Measurements from ENCODE around the gene TMEM50B.
"Not testable (repeated sequence)": the region's sequence is repeated elsewhere in the genome, so short reads cannot be mapped to it uniquely, and the experiment has no call there.

Gene TMEM50B

DNA sequence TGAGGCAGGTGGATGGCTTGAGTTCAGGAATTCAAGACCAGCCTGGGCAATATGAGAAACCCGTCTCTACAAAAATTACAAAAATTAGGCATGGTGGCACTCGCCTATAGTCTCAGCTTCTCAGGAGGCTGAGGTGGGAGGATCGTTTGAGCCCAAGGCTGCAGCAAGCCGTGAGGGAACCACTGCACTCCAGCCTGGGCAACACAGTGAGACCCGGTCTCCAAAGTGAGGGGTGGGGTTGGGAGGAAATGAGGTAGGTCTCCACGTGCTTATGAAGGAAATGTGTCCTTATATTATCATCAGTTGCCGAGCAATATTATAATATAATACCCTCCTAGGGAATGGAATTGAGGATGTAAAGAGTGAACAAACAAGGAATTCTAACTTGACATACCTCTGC, 2.7 kb downstream of the TMEM50B start:
- DNase-seq = no peak

DNA sequence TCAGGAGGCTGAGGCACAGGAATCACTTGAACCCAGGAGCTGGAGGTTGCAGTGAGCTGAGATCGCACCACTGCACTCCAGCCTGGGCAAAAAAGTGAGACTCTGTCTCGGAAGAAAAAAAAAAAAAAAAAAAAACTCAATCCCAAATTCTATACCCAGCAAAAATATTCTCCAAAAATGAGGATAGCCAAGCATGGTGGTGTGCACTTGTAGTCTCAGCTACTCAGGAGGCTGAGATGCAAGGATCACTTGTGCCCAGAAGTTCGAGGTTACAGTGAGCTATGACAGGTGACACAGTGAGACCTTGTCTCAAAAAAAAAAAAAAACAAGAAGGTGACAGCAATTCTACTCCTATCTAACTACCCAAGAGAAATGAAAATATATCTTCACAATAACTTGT, 6.4 kb downstream of the TMEM50B start:
- no peak for DNase-seq

DNA sequence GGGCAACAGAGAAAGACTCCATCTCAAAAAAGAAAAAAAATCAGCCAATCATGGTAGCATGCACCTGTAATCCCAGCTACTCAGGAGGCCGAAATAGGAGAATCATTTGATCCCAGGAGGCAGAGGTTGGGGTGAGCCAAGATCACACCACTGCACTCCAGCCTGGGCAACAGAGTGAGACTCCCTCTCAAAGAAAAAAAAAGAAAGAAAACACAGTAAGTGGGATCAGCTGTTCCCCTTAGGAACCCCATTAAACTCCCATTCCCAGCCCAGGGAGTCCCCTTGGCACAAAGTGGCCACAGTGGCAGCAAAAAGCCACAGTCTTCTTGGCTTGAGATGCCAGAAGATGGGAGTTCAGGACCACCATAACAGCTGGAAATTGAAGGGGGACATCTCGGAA, 9.1 kb downstream of the TMEM50B start:
- no peak for DNase-seq

DNA sequence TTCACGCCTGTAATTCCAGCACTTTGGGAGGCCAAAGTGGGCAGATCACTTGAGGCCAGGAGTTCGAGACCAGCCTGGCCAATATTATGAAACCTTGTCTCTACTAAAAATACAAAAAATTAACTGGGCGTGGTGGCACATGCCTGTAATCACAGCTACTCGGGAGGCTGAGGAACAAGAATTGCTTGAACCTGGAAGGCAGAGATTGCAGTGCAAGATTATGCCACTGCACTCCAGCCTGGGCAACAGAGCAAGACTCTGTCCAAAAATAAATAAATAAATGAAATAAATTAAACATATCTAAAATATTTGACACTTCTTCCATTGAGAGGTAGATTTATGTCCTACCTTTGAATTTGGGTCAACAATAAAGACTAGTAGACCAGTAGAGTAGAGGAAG, 10.6 kb downstream of the TMEM50B start:
- DNase-seq = not testable (repeated sequence)

DNA sequence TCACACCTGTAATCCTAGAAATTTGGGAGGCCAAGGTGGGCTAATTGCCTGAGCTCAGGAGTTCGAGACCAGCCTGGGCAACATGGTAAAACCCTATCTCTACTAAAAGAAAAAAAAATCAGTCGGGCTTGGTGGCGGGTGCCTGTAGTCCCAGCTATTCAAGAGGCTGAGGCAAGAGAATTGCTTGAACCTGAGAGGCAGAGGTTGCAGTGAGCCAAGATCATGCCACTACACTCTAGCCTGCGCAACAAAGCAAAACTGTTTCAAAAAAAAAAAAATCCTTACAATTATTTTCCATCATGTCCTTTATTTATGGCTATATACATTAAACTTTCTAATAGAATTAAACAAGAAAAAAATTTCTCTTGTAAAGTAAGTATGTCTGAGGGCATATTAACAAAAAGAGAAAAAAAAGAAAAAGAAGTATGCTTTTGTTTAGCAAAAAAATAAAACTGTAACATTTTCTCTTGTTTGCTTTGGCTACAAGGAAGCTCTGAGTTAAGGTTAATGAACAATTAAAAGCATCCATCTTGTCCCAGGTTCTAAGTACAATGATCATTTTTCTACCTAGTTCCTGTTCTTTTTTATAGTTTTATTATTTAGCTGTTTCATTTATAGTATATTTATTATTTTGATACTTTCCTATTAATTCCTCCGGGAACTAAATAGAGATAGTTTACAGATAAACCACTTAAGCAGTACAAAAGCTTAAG, 18.1 kb downstream of the TMEM50B start:
- DNase-seq = no peak

DNA sequence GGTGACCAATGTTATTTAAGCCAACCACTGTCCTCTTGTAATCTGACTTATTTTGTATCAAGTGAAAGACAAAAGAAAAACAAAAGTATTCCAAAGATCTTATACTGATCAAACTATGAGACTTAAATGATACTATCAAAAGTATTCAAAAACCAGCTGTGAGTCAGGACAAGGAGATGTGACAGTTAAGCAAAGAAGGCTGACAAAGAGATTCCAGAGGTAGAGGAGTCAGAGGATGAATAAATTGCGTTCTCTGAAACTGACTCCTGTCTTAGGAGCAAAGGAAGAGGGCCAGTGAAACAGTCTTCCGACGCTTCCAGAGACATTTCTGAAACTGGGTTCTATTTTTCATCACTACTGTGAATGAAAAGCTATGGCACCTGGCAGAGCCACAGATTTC, 20.9 kb downstream of the TMEM50B start:
- peak; percentile 21 for DNase-seq

DNA sequence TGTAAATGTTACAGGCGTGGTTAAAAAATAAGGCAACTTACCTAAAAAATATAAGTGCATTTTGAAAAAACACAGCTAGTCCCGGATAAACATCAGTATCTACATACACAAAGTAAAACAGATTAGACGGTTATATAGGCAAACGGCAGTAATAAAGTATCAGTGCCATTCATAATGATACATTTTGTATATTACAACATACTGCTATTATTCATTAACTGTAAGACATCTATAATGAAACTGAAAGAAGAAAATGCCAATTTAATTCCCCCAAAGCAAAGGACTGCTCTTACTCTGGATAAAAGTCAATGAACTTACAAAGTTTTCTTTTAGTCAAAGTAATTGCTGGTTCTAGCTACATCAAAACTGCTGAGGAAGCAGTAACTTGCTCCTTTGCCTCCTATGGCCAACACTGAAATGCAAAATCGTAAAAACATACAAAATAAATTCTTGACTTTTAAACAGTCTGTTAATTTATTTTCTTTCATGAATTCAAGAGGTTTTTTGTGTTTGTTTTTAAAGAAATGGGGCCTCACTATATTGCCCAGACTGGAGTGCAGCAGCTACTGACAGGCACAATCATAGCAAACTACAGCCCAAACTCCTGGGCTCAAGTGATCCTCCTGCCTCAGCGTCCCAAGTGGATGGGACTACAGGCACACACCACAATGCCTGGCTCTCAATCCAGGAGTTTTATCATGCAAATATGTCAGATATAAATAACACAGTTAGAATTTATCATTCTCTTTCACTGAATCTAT, 23.9 kb downstream of the TMEM50B start:
- no peak for DNase-seq

DNA sequence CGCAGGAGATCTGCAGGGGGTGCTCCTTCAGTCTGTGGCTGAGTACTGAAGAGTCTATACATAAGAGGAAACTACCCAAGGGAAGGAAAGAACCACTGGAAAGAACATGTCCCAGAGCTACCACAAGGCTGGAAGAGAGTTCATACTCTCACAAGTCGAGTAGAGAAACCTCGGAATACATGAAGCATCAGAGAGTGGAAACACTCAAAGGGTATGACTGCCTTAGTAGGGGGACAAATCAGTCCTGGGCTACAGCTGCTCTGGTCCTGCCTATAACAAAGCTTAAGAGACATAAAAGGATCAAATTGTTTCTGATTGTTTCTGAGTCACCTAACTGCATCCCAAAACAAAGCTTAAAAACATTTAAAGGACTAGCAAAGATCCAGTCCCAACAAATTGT, 27.4 kb downstream of the TMEM50B start:
- DNase-seq = no peak

DNA sequence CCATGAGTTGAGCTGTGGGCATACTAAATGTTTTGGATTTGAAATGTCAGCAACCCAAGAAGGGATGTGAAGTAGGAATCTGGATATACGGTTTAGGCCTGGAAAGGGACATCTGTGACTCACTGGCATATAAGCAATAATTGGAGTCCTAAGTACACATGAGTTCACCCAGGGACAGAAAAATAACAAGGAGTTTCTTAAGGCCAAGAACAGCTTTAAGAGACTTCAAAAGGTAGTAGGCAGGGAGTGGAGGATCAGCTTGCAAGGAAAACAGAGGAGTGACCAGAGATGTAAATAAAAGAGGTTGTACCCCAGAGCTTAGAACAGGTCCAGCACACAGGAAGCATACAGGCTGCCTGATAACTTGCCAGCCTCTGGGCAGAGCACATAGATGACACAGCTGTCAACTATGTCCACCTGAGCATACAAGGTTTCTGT, 28.1 kb downstream of the TMEM50B start:
- DNase-seq = peak; percentile 37

DNA sequence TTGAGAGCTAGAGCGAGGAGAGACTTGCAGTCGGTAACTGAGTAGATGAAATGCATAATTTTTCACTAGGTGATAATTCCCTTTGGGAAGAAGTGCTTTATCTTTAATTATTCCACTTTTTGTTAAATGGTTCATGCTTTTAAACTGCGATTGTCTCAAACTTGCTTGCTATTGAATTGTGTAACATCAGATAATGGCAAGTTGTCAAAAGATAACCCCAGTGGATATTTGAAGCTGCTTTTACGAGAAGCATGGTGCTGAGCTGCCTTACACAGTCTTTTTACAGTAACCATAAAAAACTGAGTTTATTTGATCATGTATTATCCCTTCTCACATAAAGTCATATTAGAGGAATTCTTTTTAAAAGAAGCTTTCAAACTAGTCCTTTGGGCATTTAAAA, 30.2 kb downstream of the TMEM50B start:
- DNase-seq = no peak

DNA sequence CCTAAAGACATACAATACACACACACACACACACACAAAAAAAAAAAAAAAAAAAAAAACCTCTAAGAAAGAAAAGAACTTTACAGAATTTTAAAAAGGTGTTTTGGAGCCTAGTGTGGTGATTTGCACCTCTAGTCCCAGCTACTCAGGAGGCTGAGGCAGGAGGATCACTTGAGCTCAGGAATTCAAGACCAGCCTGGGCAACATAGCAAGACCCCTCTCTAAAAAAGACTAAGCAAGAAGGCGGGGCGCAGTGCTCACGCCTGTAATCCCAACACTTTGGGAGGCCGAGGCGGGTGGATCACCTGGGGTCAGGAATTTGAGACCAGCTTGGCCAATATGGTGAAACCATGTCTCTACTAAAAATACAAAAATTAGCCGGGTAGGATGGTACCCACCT, 33.2 kb downstream of the TMEM50B start:
- DNase-seq = not testable (repeated sequence)

DNA sequence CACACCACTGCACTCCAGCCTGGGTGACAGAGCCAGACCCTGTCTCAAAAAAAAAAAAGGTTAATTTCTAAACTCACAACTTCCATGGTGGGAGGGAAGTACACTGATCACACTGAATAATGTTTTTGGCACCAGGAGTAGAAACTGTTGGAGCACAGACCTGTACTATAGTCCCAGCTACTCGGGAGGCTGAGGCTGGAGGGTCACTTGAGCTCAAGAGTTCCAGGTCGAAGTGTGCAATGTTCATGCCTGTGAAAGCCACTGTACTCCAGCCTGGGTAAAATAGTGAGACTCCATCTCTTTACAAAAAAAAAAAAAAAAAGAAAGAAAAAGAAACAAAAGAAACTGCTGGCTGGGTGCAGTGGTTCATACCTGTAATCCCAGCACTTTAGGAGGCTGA, 35.3 kb downstream of the TMEM50B start:
- no peak for DNase-seq

DNA sequence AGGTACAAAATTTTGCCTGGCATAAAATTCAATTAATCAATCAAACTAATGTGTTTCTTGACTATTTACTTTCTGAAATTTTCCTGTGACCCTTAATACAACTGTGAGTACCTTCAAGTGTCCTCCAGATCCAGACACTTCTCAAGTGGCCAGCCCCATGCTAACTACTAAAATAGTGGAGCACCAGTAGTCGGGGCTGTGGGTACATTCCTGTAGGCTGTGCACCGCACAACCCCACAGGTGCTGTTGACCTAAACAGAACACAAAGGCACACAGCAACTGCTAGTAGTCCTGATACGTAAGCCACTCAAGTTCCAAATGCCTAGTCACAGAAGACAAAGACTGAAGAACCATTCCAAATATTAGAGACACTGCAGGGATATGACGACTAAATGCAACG, 36.6 kb downstream of the TMEM50B start:
- no peak for DNase-seq

DNA sequence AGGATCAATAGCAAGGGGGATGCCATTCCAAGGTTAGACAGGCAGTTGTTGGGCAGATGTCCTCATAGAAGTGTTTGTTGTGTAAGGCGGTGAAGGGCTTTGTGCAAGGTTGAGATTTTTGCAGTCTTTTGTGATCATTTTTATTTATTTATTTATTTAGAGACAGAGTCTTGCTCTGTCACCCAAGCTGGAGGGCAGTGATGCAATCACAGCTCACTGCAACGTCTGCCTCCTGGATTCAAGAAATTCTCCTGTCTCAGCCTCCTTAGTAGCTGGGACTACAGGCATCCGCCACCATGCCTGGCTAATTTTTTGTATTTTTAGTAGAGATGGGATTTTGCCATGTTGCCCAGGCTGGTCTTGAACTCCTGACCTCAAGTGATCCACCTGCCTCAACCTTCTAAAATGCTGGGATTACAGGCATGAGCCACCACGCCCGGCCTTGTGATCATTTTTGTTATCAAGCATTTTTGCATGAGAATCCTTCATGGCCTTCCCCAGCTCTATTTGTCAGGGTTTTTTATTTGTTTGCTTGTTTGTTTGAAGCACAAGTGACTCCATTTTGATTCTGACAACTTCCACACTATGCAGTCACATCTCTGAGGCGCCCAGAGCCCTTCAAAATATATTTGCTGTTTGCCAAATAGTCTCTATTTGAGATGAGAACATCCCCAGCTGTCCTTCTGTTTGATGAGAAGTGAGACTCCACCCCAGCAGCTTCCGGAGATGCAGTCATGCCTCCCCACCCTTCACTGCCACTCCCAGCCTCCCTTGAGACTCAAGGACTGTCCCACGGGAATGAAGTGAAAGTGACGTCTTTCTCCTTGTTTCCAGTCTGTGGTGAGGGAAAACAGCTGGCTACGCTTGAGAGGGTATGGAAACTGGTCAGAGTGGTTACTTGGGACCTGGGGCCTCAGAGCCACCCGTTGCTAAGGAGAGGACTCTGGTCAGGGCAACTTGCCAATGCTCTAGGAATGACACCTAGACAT, 38.0 kb downstream of the TMEM50B start:
- DNase-seq = peak; percentile 80

DNA sequence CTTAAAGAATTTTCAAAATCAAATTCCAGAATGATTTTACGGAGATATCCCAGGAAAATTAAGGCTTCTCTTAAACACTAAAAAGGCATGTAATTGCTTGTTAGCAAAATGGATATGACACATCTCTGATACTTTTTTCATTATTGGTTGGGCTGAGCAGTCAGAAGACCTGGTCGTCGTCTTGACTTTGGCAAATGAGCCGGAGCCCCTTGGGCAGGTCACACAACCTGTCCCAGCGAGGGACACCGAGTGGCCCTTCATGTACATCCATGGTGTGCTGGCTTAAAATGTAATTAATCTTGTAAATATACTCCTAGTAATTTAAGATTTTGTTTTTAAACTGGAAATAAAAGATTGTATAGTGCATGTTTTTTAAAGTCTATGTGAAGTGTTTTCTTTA, 42.6 kb downstream of the TMEM50B start:
- no peak for DNase-seq

DNA sequence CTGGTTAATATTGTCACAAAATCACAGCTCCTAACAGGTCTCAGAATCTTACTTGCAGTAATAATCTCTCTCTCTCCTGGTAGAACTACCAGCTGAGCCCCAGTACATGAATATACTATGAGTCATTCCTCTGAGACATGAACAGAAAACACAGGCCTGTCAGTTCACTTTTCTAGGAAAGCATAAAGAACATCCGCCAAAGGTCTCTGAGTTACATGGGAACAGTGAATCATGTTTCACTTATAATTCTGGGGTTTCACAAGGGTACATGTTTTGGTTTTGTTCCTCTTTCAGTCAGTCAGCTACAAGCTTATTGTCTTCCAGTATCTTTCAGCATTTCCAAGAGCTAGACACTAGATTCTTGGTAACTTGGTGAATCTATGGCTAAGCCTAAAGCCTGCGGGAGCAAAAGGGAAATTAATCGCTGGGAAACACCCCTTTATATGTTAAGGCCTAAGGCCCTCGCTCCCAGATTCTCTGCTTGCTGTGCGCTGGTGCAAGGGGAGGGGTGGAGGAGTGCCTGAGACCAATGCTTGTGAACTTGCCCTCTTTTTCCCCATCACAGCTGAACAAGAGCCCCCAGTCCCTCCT, 44.9 kb downstream of the TMEM50B start:
- peak; percentile 91 for DNase-seq

DNA sequence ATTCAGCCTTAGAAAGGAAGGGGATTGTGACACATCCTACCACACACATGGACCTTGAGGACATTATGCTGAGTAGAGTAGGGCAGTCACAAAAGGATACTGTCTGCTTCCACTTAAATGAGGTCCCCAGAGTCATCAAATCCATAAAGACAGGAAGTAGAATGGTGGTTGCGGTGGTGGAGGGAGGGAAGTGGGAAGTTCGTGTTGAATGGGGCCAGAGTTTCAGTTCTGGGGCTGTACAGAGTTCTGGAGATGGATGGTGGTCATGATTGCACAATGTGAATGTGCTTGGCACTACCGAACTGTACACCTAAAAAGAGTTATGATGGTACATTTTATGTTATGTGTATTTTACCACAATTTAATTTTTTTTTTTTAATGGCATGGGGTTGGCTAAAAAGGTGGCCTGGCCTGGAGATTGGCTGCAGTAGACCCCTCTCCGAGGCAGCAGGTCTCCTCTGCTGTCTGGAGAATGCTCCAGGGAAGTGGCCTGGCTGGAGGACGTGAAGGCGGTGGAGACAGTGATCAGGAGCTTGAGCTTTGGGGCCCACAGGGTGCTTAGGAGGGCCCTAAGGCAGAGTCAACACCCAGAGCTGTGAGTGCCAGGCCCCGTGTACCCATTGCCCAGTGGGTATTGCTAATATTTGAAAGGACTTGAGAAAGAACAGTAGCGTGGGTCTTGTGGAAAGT, 46.2 kb downstream of the TMEM50B start:
- DNase-seq = no peak

DNA sequence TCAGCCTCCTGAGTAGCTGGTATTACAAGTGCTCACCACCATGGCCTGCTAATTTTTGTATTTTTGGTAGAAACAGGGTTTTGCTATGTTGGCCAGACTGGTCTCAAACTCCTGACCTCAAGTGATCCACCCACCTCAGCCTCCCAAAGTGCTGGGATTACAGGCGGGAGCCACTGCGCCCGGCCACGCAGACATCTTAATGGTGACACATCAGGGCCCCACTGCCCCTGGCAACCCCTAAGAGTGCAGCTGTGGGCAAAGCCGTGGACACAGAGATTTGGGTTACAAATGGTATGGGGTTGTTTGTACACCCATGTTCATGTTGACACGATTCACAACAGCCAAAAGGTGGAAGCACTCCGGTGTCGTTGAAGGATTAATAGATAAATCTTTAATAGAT, 46.8 kb downstream of the TMEM50B start:
- no peak for DNase-seq

DNA sequence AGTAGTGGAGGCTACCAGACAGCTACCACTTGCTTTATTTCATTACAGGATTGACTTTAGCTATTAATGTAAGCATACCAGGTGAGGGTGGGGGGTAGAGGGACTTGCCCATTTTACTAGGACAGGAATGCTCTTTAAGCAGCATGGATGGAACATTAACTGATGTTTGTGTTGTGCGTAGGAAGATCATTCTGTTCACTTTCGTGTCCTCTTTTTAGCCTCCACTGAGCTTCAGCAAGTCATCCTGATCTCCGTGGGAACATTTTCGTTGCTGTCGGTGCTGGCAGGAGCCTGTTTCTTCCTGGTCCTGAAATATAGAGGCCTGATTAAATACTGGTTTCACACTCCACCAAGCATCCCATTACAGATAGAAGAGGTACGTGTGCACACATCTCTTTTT, 47.3 kb downstream of the TMEM50B start:
- DNase-seq = no peak

DNA sequence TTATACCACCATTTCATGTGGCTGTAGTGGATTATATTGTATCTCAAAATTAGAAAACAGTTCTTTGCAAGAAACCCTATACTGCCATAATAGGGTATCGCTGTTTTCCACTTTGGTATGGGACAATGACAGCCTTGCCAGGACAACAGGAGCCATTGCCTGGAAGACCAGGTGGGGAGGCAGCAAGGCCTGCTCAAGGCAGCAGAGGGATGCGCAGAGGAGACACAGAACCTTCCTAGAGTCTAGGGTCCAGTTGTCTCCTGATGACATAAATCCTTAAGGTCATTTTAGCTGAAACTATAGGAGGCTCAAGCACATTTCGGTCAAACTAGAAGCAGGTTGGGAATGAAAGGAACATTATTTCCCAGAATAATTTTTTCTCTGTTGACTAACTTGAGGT, 48.9 kb downstream of the TMEM50B start:
- no peak for DNase-seq

DNA sequence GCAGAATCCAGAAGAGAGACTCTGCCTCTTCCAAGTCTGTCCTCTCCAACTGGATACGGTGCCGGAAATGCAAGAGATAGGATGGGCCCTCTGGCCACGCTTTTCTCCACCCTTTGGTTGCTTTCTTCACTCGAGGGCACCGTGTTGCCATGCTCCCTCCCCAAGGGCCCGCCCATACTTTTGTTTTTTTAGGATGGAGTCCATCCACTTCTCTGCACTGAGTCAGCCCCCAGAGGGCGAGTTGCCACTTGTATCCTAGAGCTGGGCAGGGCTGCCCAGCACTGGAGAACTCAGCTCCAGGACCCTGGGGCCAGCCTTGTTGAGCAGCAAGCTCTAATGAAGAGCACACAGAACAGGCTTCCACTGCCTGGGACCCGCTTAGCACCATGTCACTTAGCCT, 51.1 kb downstream of the TMEM50B start:
- DNase-seq = peak; percentile 58

DNA sequence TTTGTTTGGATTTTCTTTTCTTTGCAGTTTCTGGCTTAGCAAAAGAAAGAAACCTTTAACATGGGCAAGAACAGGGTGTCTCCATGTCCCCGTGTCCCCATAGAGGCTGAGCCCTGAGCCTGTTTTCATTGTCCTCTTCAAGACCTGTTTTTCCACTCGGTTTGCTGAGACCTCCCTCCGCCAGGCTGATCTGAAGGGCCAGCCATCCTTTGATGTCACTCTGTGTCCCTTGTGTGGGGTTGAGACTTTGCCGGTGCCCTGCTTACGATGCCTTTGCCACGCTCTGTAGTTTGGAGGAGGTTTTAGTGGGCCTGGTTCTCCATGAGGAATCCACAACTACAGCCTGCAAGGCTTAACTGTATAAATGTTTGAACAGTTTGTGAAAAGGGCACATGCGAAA, 52.7 kb downstream of the TMEM50B start:
- DNase-seq = no peak
